ENCODE data around the gene XXYLT1. TPM values are rescaled to one million over a fixed set of nuclear protein-coding genes. Genes with fewer than 3 reads are reported as not detected.

The XXYLT1 gene
- total and polyA plus RNA-seq, 2 of the 4 experiments (the other 2 are of a cell fraction) = 14.7 to 18.1 TPM

DNA sequence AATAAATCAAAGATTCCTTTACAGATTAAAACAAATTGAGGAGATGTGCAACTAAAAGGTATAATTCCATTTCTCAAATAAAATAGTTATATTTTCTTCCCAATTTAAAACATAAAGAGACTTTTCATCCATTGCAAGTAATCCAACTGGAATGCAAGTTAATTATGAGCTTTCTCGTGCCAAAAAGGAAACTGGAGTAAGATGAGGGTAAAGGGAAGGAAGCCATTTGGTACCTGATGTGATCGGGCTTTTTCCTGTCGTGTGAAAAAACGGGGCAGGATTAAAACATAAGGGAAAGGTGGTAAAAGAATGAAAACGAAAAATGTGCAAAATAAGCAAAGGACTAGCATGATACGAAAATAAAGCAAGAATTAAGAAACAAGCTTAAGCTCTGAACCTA, 41.8 kb upstream of the XXYLT1 start:
- no peak overlapping the region for H3K4ac ChIP-seq (ENCODE audit: low read depth, low read length)
- no peak overlapping the region for H2BK120ac ChIP-seq (ENCODE audit: low read depth, low read length)
- intact Hi-C loops (cut with micrococcal nuclease) (no loop called here), in situ Hi-C loops (cut with MboI; ENCODE audit: low sequenced_read_pairs) (no loop called here), dilution Hi-C loops (cut with HindIII; ENCODE audit: low sequenced_read_pairs, unreplicated experiment) (no loop called here)
- no peak overlapping the region for H2BK15ac ChIP-seq (ENCODE audit: low read depth, low read length)
- H3K79me1 ChIP-seq (ENCODE audit: low read depth in 1 of 2, low read length in 2 of 2) = no peaks in the 10 kb centered on the region
- 56% methylated on average over 2 of the region's 6 CpGs; no CpG with 5 or more reads in 1 of the 2 experiments for WGBS, 2 experiments (ENCODE audit: extremely low coverage in 2 of 2, insufficient read length in 1 of 2)
- no peak overlapping the region for H3K23ac ChIP-seq (ENCODE audit: low read depth, low read length)
- ATAC-seq (ENCODE audit: low read depth) (no peak), DNase-seq (no peak)
- no peak overlapping the region for H4K91ac ChIP-seq (ENCODE audit: insufficient read depth, low read depth, low read length)
- H3K18ac ChIP-seq (ENCODE audit: low read depth, low read length) = no peak overlapping the region
- no peak overlapping the region for H3K9ac ChIP-seq (ENCODE audit: low read depth, low read length)
- no peak overlapping the region for H3K14ac ChIP-seq (replicated peaks; ENCODE audit: low read depth, low read length)
- H3K56ac ChIP-seq (ENCODE audit: extremely low read depth, insufficient read depth, low read length) = no peak overlapping the region
- H2BK5ac ChIP-seq (ENCODE audit: low read depth, low read length, poor library complexity, severe bottlenecking) = no peak overlapping the region
- H2AK5ac ChIP-seq (ENCODE audit: low read depth, low read length) = no peak overlapping the region
- no peak overlapping the region for H2AK9ac ChIP-seq (replicated peaks; ENCODE audit: low read depth, low read length, poor library complexity)
- no peak overlapping the region for H3K4me3 ChIP-seq (ENCODE audit: insufficient read depth, low read depth, low read length)
- H4K5ac ChIP-seq (ENCODE audit: low read depth, low read length) = no peak overlapping the region
- H3K36me3 ChIP-seq (ENCODE audit: control insufficient read depth, insufficient read depth, low read length) = peaks cover 3% of the 10 kb centered on the region
- ChIA-PET POLR2A (ENCODE audit: unreplicated experiment) (no interaction called here), CTCF (interaction anchor here (0.9 kb wide), 1 partner anchor 128 kb away, joined by 3 read pairs; no protein-coding TSS in a partner anchor)
- no peaks in the 10 kb centered on the region for H4K20me1 ChIP-seq (ENCODE audit: insufficient read depth, low read length)
- no peak overlapping the region for H2BK20ac ChIP-seq (ENCODE audit: low read depth, low read length)
- no peak overlapping the region for H2AFZ ChIP-seq (replicated peaks; ENCODE audit: low read length, poor library complexity)
- no TSS peak for BruUV-seq (replicated peaks)
- no peak for TF ChIP-seq BHLHE40 (IDR thresholded peaks at IDR 0.05; ENCODE audit: low read depth, low read length)
- TF ChIP-seq RCOR1 (IDR thresholded peaks at IDR 0.05; ENCODE audit: insufficient replicate concordance, low read length) = no peak
- no peak for TF ChIP-seq POLR2A (IDR thresholded peaks at IDR 0.05; ENCODE audit: low read depth, low read length)
- no peak for TF ChIP-seq MAFK (IDR thresholded peaks at IDR 0.05; ENCODE audit: low read depth, low read length)
- no peak for TF ChIP-seq RFX5 (IDR thresholded peaks at IDR 0.05; ENCODE audit: low read depth, low read length)
- no peak for TF ChIP-seq RAD21 (IDR thresholded peaks at IDR 0.05; ENCODE audit: low read length)
- TF ChIP-seq, protein P1, sequence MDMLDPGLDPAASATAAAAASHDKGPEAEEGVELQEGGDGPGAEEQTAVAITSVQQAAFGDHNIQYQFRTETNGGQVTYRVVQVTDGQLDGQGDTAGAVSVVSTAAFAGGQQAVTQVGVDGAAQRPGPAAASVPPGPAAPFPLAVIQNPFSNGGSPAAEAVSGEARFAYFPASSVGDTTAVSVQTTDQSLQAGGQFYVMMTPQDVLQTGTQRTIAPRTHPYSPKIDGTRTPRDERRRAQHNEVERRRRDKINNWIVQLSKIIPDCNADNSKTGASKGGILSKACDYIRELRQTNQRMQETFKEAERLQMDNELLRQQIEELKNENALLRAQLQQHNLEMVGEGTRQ (IDR thresholded peaks at IDR 0.05; ENCODE audit: low read depth, low read length) = no peak
- TF ChIP-seq, protein P2, sequence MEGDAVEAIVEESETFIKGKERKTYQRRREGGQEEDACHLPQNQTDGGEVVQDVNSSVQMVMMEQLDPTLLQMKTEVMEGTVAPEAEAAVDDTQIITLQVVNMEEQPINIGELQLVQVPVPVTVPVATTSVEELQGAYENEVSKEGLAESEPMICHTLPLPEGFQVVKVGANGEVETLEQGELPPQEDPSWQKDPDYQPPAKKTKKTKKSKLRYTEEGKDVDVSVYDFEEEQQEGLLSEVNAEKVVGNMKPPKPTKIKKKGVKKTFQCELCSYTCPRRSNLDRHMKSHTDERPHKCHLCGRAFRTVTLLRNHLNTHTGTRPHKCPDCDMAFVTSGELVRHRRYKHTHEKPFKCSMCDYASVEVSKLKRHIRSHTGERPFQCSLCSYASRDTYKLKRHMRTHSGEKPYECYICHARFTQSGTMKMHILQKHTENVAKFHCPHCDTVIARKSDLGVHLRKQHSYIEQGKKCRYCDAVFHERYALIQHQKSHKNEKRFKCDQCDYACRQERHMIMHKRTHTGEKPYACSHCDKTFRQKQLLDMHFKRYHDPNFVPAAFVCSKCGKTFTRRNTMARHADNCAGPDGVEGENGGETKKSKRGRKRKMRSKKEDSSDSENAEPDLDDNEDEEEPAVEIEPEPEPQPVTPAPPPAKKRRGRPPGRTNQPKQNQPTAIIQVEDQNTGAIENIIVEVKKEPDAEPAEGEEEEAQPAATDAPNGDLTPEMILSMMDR (conservative IDR thresholded peaks at IDR 0.05; ENCODE audit: low read depth, low read length) = no peak
- H3K27ac ChIP-seq (ENCODE audit: insufficient read depth, low read length) = no peak overlapping the region
- H4K8ac ChIP-seq (ENCODE audit: low read depth in 2 of 2, low read length in 2 of 2) = no peak overlapping the region
- H3K4me1 ChIP-seq (ENCODE audit: control insufficient read depth, insufficient read depth, low read length) = no peaks in the 10 kb centered on the region
- H3K4me2 ChIP-seq (ENCODE audit: low read depth, low read length) = no peak overlapping the region
- H3K9me1 ChIP-seq (ENCODE audit: insufficient read depth, low read length) = peaks cover 3% of the 10 kb centered on the region; the same call in 1 of the 2 replicates
- H3K27me3 ChIP-seq (ENCODE audit: control insufficient read depth, insufficient read depth, low read length) = no peaks in the 10 kb centered on the region
- H3K9me3 ChIP-seq (ENCODE audit: control insufficient read depth, insufficient read depth, low read length) = no peaks in the 10 kb centered on the region

All from IMR-90 (cell line).